Bone marrow (tissue), 2 donors: ENCODE data around the gene SFXN2.
A peak's percentile ranks its signal among the peaks of the same experiment; 100 is the strongest.

Experiments
- DNase-seq, 2 donors: peaks; one replicate each; lab custom pipeline; 2025; lab: John Stamatoyannopoulos, UW

SFXN2 gene

DNA sequence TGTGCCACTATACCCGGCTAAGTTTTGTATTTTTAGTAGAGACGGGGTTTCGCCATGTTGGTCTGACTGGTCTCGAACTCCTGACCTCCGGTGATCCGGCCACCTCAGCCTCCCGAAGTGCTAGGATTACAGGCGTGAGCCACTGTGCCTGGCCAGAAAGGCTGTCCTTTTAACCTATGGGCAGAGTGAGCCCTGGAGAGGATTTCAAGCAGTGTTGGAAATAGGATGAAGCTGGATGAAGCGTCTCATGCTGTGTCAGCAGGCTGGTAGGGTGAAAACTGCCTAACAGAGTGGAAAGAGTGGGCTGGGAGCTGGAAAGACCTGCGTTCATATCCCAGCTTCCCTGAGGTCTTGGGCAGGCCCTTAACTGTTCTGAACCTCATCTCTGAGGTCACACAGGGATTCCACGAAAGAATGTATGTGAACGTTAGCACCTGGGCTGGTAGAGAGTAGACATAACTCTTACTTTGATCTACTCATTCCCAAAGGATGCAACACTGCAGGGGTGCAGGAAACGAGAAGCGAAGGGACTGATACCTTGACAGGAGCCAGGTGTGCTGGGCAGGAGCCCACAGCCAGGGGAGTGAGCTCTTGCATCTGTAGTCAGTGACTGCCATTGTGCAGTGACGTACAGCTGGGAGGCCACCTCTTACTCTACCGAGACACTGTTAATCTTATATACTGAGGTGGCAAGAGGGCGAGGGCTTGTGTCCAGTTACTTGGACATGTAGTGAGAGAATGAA, 63.4 kb downstream of the SFXN2 start:
- DNase-seq, result no peak

DNA sequence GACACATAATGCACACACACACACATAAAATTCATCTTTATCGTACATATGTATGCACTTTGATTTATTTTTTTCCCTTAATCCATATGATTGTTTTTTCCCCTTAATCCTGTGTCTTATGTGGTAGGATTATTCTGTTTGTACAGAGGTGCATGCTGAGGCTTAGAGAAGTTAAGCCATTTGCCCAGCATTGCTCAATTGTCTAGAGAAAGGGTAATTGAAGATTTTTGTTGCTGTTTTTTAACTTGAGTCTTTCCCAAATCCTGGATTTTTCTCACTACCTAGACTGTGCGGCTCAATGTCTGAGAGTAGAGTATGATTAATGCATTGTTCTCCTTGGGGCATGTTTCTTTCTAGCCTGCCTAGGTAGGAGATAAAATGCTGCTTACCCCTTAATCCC, 64.3 kb downstream of the SFXN2 start:
- DNase-seq, result no peak

DNA sequence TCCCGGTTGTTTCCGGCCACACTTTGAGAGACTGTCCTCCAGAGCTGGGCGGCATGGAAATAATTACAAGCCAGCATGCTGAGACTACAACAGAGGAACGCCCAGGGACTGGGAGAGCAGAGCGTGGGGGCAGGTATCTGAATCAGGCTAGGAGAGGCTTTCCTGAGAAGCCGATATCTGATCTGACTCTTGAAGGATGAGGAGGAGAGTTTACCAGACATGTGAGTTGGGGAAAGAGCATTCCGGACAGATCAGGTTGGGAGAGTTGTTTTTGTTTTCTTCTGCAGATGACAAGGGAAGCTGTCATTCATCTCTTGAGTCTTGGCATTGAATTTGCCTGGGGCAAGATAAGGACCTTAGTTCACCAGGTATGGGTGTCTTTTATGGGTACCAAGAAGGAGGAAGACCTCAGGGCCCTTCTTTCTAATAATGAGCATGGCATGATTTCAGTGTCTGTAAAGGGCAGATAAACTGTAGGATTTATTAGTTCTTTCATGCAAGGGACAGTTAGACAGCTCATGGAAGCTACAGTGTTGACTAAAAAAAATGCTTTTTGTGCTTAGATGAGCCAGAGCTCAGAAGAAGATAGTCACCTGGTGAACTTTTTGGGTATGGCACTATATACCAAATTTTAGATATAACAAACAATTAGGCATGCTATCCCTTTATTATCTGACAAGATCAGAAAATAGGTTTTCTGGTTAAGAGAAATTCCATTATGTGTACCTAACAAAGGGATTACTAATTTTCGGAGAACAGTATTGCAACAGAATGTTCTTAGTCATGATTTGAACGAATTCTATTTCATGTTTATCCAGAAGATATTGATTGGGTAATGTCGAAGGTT, 65.5 kb downstream of the SFXN2 start:
- DNase-seq, result no peak

DNA sequence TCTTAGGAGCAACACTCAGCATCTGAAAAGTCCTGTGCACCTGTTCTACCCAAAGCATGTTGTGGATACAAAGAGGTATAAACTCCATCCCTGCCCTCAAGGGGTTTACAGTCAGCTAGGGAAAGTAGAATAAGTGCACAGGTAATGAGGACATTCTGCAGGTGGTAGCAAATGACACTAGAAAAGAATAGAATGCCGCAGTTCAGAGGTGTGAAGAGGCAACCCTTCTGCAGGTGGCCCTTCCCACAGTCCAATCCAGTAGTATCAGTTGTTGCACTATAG, 66.0 kb downstream of the SFXN2 start:
- DNase-seq, result no peak

- DNase-seq, result no peak
These were observed 66.9 kb downstream of the SFXN2 start for GRCh38 chr10:102781090-102781920.

GRCh38 chr10:102781921-102782557, 67.6 kb downstream of the SFXN2 start:
- DNase-seq, result no peak

GRCh38 chr10:102782673-102783551, 68.5 kb downstream of the SFXN2 start:
- no peak for DNase-seq

DNA sequence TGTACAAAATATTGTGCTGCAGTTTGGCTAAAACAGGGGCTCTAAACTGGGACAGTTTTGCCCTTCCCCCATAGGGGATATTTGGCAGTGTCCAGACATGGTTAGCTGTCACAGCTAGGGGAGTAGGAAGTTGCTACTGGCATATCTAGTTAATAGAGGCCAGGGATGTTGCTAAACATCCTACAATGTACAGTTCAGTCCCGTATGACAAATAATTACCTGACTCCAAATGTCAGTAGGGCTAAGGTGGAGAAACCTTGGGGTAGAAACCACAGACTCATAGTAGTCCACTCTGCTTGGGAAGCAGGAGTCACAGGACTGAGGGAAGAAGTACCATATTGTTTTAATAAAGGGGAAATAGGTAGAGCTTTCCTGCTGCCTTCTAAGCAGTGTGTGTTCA, 69.1 kb downstream of the SFXN2 start:
- DNase-seq, result no peak

DNA sequence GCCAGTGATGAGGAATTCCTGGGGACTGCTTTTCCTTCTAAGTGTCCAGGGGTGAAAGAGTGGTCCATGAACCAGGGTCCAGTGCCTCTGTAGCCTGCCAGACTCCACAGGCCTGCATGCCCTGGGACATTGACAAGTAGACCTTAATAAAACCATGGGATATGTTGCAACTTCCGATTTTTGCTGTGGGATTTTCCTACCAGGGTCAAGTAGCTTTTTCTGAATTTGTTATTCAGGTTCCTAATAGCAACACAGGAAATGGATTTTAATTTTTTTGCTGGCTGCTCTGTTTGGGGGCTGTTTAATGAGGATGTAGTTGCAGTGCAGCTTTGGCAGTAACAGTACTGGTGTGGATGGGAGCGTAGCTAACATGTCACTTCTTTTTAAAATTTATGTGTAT, 71.4 kb downstream of the SFXN2 start:
- peak in 1 of 2 donors; percentile 72 for DNase-seq

- DNase-seq, result no peak
These were observed 77.4 kb downstream of the SFXN2 start for GRCh38 chr10:102791754-102792395.
